DMS79 (cell line): ENCODE measurements around the gene C9orf72.
A peak's percentile ranks its signal among the peaks of the same experiment; 100 is the strongest.

ENCODE experiments used
- DNase-seq: peaks from one replicate; lab custom pipeline; 2025; lab: John Stamatoyannopoulos, UW

Gene C9orf72

GRCh38 chr9:27537756-27538155 lies 35.5 kb downstream of the C9orf72 start:
- no peak for DNase-seq

DNA sequence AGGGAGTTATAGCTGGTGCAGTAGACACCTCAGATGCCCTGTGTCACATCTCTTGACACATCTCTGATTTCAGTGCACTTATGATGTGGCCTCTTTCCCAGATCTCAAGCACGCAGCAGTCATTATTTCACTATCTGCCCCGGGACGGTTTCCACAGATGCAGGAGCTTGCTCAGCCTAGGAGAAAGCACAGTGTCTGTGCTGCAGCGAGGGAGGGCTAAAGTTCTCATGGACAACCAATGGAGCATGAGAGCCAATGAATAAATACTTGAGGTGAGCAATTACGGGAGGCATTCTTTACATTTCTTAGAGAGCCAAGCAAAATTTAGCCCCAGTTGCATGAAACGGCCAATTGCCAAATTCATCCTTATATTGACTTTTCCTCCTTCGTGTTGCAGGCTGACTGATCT lies 36.2 kb downstream of the C9orf72 start:
- peak; percentile 29 for DNase-seq

- DNase-seq = no peak
These were observed 37.1 kb downstream of the C9orf72 start for GRCh38 chr9:27536168-27536567.

DNA sequence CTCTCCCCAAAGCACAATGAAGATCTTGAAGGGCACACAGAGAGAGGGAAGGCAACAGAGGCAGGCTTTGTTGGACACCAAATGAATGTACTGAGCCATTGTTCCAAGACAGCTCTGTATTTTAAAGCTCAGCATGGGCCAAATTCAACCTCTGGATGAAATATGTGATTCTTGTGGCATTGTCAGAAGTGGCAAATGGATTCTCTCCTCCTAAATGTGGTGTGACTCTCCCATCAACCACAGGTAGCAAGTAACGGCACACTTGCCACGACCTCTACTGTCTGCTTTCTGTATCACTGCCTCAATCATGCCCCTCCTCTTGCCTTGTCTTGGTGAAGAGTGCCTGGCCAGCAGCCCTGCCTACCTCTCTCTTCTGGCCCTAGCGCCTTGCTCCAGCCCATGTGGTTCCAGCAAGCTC lies 37.6 kb downstream of the C9orf72 start:
- no peak for DNase-seq

DNA sequence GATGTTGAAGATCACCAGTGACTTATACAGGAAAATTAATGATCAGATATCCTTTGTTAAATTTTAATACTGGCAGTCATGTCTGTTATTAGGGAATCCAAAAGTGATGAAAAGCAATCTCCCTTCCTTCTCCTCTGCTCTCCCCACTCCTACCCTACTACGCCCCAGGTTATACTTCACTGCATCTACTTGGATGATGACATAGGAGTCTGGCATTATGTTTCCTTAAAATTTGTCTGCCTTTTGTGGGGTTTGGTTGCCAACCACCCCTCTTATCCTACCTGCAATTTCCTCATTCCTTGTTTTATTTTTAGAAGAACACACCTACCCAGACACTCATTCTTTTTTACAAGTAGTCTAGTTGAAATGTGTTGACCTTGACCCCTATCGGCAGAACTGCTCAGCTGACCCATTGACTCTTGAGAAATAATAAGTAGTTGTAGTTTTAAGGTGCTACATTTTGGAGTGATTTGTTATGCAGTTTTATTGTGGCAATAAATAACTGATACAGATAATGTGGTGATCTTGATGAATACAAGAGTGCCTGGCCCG lies 38.5 kb downstream of the C9orf72 start:
- no peak for DNase-seq

GRCh38 chr9:27534131-27534530 lies 39.1 kb downstream of the C9orf72 start:
- DNase-seq = no peak

DNA sequence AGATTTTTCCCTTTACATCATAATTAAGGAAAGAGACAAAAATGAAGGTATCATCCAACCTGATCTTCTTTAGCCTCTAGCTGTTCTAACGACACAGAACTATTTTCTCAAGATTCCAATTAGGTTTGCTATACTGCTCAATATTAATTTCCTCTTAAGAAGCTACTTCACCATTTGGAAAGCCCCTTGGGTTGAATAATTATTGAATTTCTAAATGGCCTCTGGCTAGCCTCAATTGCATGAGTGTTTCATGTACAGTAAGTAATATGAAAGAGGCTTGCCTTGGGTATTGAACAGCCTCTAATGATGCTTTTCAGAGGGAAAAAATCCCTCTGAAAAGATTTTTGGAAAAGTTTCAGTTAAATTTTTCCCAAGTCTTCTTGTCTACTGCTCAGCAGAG lies 40.0 kb downstream of the C9orf72 start:
- DNase-seq = peak; percentile 39

DNA sequence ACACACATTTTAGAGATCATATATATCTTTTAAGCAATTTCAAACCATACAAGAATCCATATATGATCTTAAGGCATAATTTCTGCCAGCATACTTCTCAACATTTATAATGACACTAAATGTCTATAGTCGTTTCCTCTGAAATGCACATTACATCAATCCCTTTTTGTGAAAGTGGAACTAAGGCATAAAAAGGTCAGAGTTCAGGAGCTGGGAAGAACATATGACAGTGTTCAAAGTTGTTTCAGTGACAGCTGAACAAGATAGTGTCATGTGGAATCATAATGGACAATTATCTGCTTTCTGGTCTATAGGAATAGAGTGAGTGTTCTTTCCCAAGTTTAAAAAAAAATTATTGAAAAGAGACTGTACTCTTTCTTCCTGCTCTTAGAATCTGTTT lies 41.2 kb downstream of the C9orf72 start:
- no peak for DNase-seq

DNA sequence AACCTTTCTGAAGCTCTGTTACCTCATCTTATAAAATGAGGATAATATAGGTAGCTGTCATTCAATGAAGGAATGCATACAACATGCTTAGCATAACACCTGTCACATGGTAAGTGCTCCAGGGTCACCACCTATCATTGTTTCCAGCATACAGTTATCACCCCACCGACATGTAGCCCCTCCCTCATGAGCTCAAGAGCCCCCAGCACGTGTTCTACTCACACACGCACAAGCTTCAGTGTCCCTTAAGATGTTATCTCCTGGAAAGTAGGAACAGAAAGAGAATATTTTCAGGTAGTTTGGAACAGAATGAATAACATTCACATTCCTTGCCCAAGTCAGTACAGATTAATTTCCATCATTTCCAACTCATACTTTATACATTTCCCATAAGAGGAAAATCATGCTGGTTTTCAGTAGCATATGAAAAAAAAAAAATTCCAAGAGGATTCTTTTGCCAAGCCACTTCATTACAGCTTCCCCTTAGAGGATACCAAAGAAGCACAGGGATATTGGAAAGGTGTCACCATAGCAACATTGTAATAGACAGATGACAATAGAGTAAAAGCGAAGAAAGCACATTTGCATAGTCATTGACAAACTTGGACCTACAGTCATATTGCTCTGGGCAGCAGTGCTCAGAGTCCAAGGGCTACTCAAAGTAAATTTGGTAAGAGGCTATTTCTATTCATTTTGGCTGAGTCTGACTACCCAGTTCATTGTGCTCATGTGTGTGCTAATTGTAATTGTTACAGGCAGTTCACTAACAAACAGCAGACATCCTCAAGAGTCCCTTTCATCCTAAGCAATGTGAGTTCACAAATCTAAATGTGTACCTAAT lies 42.1 kb downstream of the C9orf72 start:
- DNase-seq = no peak

- peak; percentile 26 for DNase-seq
These were observed 43.7 kb downstream of the C9orf72 start, which contains the start of gene MOB3B for GRCh38 chr9:27529316-27530278. Gene MOB3B, minus strand, starts transcription at chr9:27529814. Its CDS starts 74,264 bp downstream, at chr9:27455550.

GRCh38 chr9:27528886-27529315 lies 44.4 kb downstream of the C9orf72 start:
- no peak for DNase-seq

DNA sequence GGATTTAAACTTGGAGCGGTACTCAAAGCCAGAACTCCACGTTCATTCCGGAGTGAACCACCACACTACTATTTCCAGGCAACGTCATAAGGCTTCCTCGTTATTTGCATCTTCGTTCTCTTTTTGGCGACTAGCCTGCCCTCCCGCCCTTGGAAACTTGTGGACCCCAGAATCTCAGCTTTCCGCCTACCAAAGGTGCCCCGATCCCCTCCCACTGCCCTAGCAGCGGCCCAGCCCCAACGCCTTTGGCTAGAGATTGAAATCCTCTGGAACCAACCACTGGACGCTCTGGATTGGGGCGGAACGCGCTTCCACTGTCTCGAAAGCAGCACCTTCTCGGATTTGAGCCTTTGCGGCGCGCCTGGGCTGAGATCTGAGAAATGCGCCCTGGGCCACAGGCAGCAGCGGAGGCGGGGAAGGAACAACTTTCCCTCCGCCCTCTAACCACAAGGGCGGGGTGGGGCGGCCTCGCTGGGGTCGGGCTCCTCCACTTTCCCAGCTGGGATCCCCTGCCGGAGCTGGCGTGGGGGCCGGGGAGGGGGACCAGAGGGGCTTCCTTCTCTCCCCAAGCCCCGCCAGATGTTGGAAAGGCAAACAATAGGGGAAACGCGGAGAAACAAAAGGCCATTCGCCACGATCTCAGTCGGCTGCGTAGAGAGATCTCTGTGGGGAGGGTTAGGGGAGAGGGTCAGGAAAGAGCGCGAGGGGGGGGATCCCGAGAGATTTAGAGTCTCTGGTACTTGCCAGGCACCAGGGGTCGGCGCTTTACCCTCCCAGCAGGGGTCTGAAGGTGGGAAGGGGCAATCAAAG lies 45.0 kb downstream of the C9orf72 start:
- DNase-seq = no peak

DNA sequence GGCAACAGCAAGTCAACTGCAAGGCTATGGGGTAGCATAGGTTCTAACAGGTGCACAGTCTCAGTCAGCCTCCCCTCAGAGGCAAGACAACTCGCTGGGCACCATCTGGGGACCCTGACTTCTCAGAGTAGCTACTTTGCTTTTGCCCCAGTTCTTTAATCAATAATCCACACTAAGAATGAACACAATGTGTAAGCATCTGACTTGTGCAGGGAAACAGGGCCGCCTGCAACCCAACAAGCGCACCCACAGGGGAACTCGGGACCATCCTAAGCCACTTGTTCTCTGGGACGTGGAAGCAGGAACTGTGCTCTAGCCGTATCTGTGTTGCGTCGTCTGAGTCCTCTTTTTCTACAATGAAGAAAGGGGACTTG lies 45.6 kb downstream of the C9orf72 start:
- DNase-seq = no peak

DNA sequence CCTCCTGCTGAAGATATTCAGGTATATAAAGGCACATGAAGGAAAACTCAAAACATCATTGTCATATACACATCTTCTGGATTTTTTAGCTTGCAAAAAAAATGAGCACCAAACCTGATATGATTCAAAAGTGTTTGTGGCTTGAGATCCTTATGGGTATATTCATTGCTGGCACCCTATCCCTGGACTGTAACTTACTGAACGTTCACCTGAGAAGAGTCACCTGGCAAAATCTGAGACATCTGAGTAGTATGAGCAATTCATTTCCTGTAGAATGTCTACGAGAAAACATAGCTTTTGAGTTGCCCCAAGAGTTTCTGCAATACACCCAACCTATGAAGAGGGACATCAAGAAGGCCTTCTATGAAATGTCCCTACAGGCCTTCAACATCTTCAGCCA lies 49.0 kb downstream of the C9orf72 start, which contains the start of gene IFNK:
TSS of gene IFNK (plus strand) at position 55 of the 400 bp plus-strand sequence. CDS start at position 102, 47 bp downstream.
- no peak for DNase-seq

GRCh38 chr9:27523141-27523540 lies 50.1 kb downstream of the C9orf72 start:
- no peak for DNase-seq

DNA sequence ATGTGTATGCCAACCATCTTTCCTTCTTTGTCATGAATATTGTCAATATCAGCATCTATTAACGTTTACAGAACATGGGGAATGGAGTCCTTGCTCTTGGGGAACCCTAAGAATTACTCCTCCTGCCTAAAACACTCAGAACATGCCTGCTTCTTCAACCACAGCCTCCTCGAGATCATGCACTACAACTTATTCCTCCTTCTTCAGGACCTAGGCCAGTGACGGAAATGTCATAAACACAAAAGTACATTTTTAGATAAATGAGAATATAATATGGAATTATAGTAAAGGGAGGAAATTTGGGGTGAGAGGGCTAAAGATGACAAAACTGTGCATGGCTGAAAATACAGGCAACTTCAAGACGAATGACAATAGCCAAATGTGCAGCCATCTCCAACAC lies 52.3 kb downstream of the C9orf72 start:
- no peak for DNase-seq

DNA sequence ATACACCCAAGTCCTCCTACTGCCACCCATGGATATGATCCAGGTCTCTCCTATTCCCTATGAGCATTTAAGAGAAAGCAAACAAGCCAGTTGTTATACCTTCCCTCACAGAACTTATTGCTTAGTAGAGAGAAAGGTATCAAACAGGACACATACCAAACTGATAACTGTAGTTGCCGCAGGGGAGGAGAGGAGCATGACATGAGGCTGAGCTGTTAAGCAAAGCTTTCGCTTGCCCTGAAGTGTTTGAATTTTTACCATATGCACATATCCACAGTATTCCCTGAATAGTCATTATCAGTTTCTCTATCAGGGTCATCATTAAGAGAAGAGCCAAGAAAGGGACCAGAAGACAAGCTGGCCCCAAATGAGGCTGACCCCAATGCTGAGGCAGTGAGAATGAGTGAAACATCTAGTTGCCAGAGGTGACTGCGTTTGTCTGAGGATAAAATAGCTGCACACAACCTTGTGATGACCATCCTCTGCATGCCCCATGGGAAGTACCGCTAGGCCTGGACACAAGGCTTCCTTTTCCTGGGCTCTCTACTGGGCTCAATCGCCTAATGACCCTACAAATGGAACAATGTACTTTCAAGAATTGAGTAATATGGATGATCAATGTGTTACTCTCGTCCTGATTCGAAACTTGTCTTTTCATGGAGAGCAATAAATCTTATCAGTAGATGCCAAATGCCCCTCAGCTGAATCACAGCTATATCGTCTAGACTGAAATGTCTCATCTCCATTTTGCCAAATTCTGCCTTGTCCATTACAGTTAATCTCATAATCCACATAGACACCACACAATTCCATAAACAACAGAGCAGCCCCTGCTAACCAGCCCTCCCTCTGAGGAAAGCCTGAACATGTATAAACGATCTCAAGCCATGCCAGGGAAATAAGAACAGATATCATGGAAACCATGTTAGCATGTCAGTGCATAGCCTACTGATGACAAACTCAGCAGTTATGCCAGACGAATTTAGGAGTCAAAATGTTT lies 53.5 kb downstream of the C9orf72 start:
- no peak for DNase-seq

DNA sequence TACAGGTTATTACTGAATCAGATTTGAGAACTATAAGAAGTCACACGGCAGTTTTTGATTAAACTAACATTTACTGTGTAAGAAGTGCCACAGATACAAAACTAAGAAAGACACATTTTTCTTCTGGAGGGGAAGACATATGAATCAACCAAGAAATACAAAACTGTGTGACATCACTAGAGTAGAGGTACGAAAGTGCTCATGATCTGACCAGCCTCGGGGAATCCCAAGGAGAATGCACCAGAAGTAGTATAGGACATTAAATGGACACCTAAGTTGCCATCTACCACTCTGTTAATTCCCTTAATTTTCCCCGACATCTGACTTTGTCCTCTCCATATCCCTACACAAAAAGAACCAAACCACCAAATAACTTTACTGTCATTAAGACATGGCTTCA lies 54.5 kb downstream of the C9orf72 start:
- no peak for DNase-seq

GRCh38 chr9:27518006-27518405 lies 55.3 kb downstream of the C9orf72 start:
- DNase-seq = no peak

GRCh38 chr9:27514551-27514950 lies 58.7 kb downstream of the C9orf72 start:
- DNase-seq = no peak
